ENCODE measurements around the gene LYRM4. TPM values are rescaled to one million over a fixed set of nuclear protein-coding genes. Genes with fewer than 3 reads are reported as not detected.

LYRM4 gene
- total RNA-seq, 8 experiments from 2014 or later: 25.8 to 38.4 (median 32.7) TPM

- no peak overlapping the region for H3K4me3 ChIP-seq
- no peaks in the 10 kb centered on the region for H3K4me1 ChIP-seq (replicated peaks in 1 of 2)
- peak in 1 of 8 experiments; percentile 11 for ATAC-seq (replicated peaks in 6 of 8)
- H3K27ac ChIP-seq: no peak overlapping the region
- WGBS, 10 experiments: 79 to 100% (median 97%) methylated on average over 1 to 3 of the region's 3 CpGs; no CpG with 5 or more reads in 1 of the 10 experiments
- in situ Hi-C loops (cut with MboI; ENCODE audit: low pct_unique_long_range_greater_than_20kb in 2 of 9, low sequenced_read_pairs in 9 of 9, unreplicated experiment in 9 of 9): loop anchor here in 1 of 9 experiments (25.0 kb wide), 1 partner anchor 737 kb away; no protein-coding TSS in a partner anchor
Observed at GRCh38 chr6:5250451-5250850, 10.3 kb downstream of the LYRM4 start.

- peak in 1 of 8 experiments; percentile 57 for ATAC-seq (replicated peaks in 6 of 8)
- Histone ChIP-seq H3K4me1 (replicated peaks in 1 of 2) (no peaks in the 10 kb centered on the region), H3K27ac (no peak overlapping the region), H3K4me3 (no peak overlapping the region)
- 81 to 100% (median 95%) methylated on average over 3 to 5 of the region's 5 CpGs; no CpG with 5 or more reads in 2 of the 10 experiments for WGBS, 10 experiments
- in situ Hi-C loops (cut with MboI; ENCODE audit: low pct_unique_long_range_greater_than_20kb in 2 of 9, low sequenced_read_pairs in 9 of 9, unreplicated experiment in 9 of 9): loop anchor here in 1 of 9 experiments (25.0 kb wide), 1 partner anchor 738 kb away; no protein-coding TSS in a partner anchor
Observed at GRCh38 chr6:5249451-5250122, 11.2 kb downstream of the LYRM4 start.

GRCh38 chr6:5248302-5249098 lies 12.2 kb downstream of the LYRM4 start:
- no peak overlapping the region for H3K27ac ChIP-seq

GRCh38 chr6:5247201-5247600 lies 13.5 kb downstream of the LYRM4 start:
- Histone ChIP-seq H3K4me1 (replicated peaks in 1 of 2) (no peaks in the 10 kb centered on the region), H3K4me3 (no peak overlapping the region), H3K27ac (no peak overlapping the region)
- in situ Hi-C loops (cut with MboI; ENCODE audit: low pct_unique_long_range_greater_than_20kb in 2 of 9, low sequenced_read_pairs in 9 of 9, unreplicated experiment in 9 of 9): no loop called here
- 67 to 100% (median 95%) methylated on average over 1 to 2 of the region's 2 CpGs; no CpG with 5 or more reads in 1 of the 10 experiments for WGBS, 10 experiments
- no peak for ATAC-seq (replicated peaks in 6 of 8)

More at GRCh38 chr6:5248302-5249098, 12.2 kb downstream of the LYRM4 start:
- no peak for ATAC-seq (replicated peaks in 6 of 8)
- in situ Hi-C loops (cut with MboI; ENCODE audit: low pct_unique_long_range_greater_than_20kb in 2 of 9, low sequenced_read_pairs in 9 of 9, unreplicated experiment in 9 of 9): no loop called here
- Histone ChIP-seq H3K4me1 (replicated peaks in 1 of 2) (no peaks in the 10 kb centered on the region), H3K4me3 (no peak overlapping the region)
- WGBS, 10 experiments: 81 to 100% (median 96%) methylated on average over 2 to 9 of the region's 9 CpGs

- peaks cover 0 to 3% of the 10 kb centered on the region in 2 donors for H3K4me1 ChIP-seq (replicated peaks in 1 of 2)
- ATAC-seq (replicated peaks in 6 of 8): no peak
- WGBS, 10 experiments: 66 to 100% (median 92%) methylated on average over 2 to 12 of the region's 13 CpGs
- no peak overlapping the region for H3K27ac ChIP-seq
- H3K4me3 ChIP-seq: no peak overlapping the region
- in situ Hi-C loops (cut with MboI; ENCODE audit: low pct_unique_long_range_greater_than_20kb in 2 of 9, low sequenced_read_pairs in 9 of 9, unreplicated experiment in 9 of 9): no loop called here
Observed at GRCh38 chr6:5246141-5247097, 14.3 kb downstream of the LYRM4 start.

GRCh38 chr6:5243069-5243468 lies 17.7 kb downstream of the LYRM4 start:
- Histone ChIP-seq H3K4me1 (replicated peaks in 1 of 2) (peaks cover 4 to 10% of the 10 kb centered on the region in 2 donors), H3K4me3 (no peak overlapping the region), H3K27ac (no peak overlapping the region)
- WGBS, 10 experiments: 80 to 100% (median 94%) methylated on average over 1 to 12 of the region's 12 CpGs
- in situ Hi-C loops (cut with MboI; ENCODE audit: low pct_unique_long_range_greater_than_20kb in 2 of 9, low sequenced_read_pairs in 9 of 9, unreplicated experiment in 9 of 9): no loop called here
- no peak for ATAC-seq (replicated peaks in 6 of 8)

GRCh38 chr6:5241252-5241651 lies 19.5 kb downstream of the LYRM4 start:
- no peak overlapping the region for H3K4me3 ChIP-seq
- H3K27ac ChIP-seq: no peak overlapping the region
- in situ Hi-C loops (cut with MboI; ENCODE audit: low pct_unique_long_range_greater_than_20kb in 2 of 9, low sequenced_read_pairs in 9 of 9, unreplicated experiment in 9 of 9): no loop called here
- ATAC-seq (replicated peaks in 6 of 8): peak in 3 of 8 experiments; percentile 35 to 39 (median 38)
- WGBS, 10 experiments: 36 to 100% (median 65%) methylated on average over 1 to 2 of the region's 2 CpGs; no CpG with 5 or more reads in 1 of the 10 experiments
- peaks cover 4 to 10% of the 10 kb centered on the region in 2 donors for H3K4me1 ChIP-seq (replicated peaks in 1 of 2)

GRCh38 chr6:5238336-5238735 lies 22.4 kb downstream of the LYRM4 start:
- Histone ChIP-seq H3K4me3 (no peak overlapping the region), H3K4me1 (replicated peaks in 1 of 2) (peaks cover 4 to 10% of the 10 kb centered on the region in 2 donors), H3K27ac (no peak overlapping the region)
- ATAC-seq (replicated peaks in 6 of 8): peak in 3 of 8 experiments; percentile 20 to 74 (median 54)
- 60 to 100% (median 80%) methylated on average over 1 of the region's 1 CpG; no CpG with 5 or more reads in 1 of the 10 experiments for WGBS, 10 experiments
- in situ Hi-C loops (cut with MboI; ENCODE audit: low pct_unique_long_range_greater_than_20kb in 2 of 9, low sequenced_read_pairs in 9 of 9, unreplicated experiment in 9 of 9): no loop called here

- Histone ChIP-seq H3K4me3 (no peak overlapping the region), H3K27ac (no peak overlapping the region), H3K4me1 (replicated peaks in 1 of 2) (peaks cover 4 to 10% of the 10 kb centered on the region in 2 donors)
- peak in 3 of 8 experiments; percentile 52 to 86 (median 73) for ATAC-seq (replicated peaks in 6 of 8)
- in situ Hi-C loops (cut with MboI; ENCODE audit: low pct_unique_long_range_greater_than_20kb in 2 of 9, low sequenced_read_pairs in 9 of 9, unreplicated experiment in 9 of 9): no loop called here
- 67 to 100% (median 80%) methylated on average over 1 to 4 of the region's 4 CpGs; no CpG with 5 or more reads in 1 of the 10 experiments for WGBS, 10 experiments
Observed at GRCh38 chr6:5237805-5238204, 22.9 kb downstream of the LYRM4 start.

- H3K4me3 ChIP-seq: no peak overlapping the region
- 80 to 100% (median 100%) methylated on average over 1 to 2 of the region's 2 CpGs; no CpG with 5 or more reads in 3 of the 10 experiments for WGBS, 10 experiments
- no peak overlapping the region for H3K27ac ChIP-seq
- ATAC-seq (replicated peaks in 6 of 8): no peak
- H3K4me1 ChIP-seq (replicated peaks in 1 of 2): peaks cover 4% of the 10 kb centered on the region in 2 donors
- in situ Hi-C loops (cut with MboI; ENCODE audit: low pct_unique_long_range_greater_than_20kb in 2 of 9, low sequenced_read_pairs in 9 of 9, unreplicated experiment in 9 of 9): no loop called here
Observed at GRCh38 chr6:5235830-5236229, 24.9 kb downstream of the LYRM4 start.

GRCh38 chr6:5234874-5235273 lies 25.9 kb downstream of the LYRM4 start:
- ATAC-seq (replicated peaks in 6 of 8): no peak
- in situ Hi-C loops (cut with MboI; ENCODE audit: low pct_unique_long_range_greater_than_20kb in 2 of 9, low sequenced_read_pairs in 9 of 9, unreplicated experiment in 9 of 9): no loop called here
- H3K4me1 ChIP-seq (replicated peaks in 1 of 2): peaks cover 0 to 3% of the 10 kb centered on the region in 2 donors
- no peak overlapping the region for H3K27ac ChIP-seq
- WGBS, 10 experiments: 60 to 100% (median 95%) methylated on average over 1 to 6 of the region's 6 CpGs
- H3K4me3 ChIP-seq: no peak overlapping the region

- H3K4me3 ChIP-seq: no peak overlapping the region
- peaks cover 0 to 3% of the 10 kb centered on the region in 2 donors for H3K4me1 ChIP-seq (replicated peaks in 1 of 2)
- 50 to 84% (median 57%) methylated on average over 1 to 2 of the region's 2 CpGs; no CpG with 5 or more reads in 7 of the 10 experiments for WGBS, 10 experiments
- peak in 5 of 8 experiments; percentile 19 to 96 (median 91) for ATAC-seq (replicated peaks in 6 of 8)
- in situ Hi-C loops (cut with MboI; ENCODE audit: low pct_unique_long_range_greater_than_20kb in 2 of 9, low sequenced_read_pairs in 9 of 9, unreplicated experiment in 9 of 9): no loop called here
- no peak overlapping the region for H3K27ac ChIP-seq
Observed at GRCh38 chr6:5231289-5231688, 29.5 kb downstream of the LYRM4 start.
